ENCODE data around the gene DNM1.

GRCh38 chr9:128297221-128297773 lies 94.1 kb downstream of the DNM1 start:
- no peak for TF ChIP-seq CTCF (IDR thresholded peaks at IDR 0.05)
- no peak for TF ChIP-seq POLR2A (IDR thresholded peaks at IDR 0.05)
